ENCODE results near the gene ATRAID.
"Not testable (repeated sequence)": the region's sequence is repeated elsewhere in the genome, so short reads cannot be mapped to it uniquely, and the experiment has no call there.

ATRAID gene

GRCh38 chr2:27211943-27212625 lies at the start of gene ATRAID, which contains the start of gene SLC5A6:
Gene ATRAID, plus strand, starts transcription at chr2:27212041. Its CDS starts 328 bp downstream, at chr2:27212369.
Gene SLC5A6, minus strand, starts transcription at chr2:27212268. Its CDS starts 4,618 bp downstream, at chr2:27207650.
- DNase-seq (ENCODE audit: low spot score): peak; percentile 86

- DNase-seq (ENCODE audit: low spot score): no peak
Measured at GRCh38 chr2:27162151-27163121, 49.4 kb upstream of the ATRAID start.

GRCh38 chr2:27164960-27165763 lies 46.7 kb upstream of the ATRAID start:
- no peak for DNase-seq (ENCODE audit: low spot score)

- DNase-seq (ENCODE audit: low spot score): no peak
Measured at GRCh38 chr2:27170581-27171337, 41.1 kb upstream of the ATRAID start.

- DNase-seq (ENCODE audit: low spot score): no peak
Measured at GRCh38 chr2:27171351-27171848, 40.4 kb upstream of the ATRAID start.

GRCh38 chr2:27174638-27175037 lies 37.2 kb upstream of the ATRAID start:
- no peak for DNase-seq (ENCODE audit: low spot score)

- no peak for DNase-seq (ENCODE audit: low spot score)
Measured at GRCh38 chr2:27175330-27175729, 36.5 kb upstream of the ATRAID start.

- not testable (repeated sequence) for DNase-seq (ENCODE audit: low spot score)
Measured at GRCh38 chr2:27175781-27176180, 36.1 kb upstream of the ATRAID start.

GRCh38 chr2:27177441-27178351 lies 34.1 kb upstream of the ATRAID start:
- DNase-seq (ENCODE audit: low spot score): no peak

GRCh38 chr2:27178469-27178868 lies 33.4 kb upstream of the ATRAID start:
- no peak for DNase-seq (ENCODE audit: low spot score)

- DNase-seq (ENCODE audit: low spot score): no peak
Measured at GRCh38 chr2:27179344-27180000, 32.4 kb upstream of the ATRAID start.

GRCh38 chr2:27182346-27182745 lies 29.5 kb upstream of the ATRAID start:
- no peak for DNase-seq (ENCODE audit: low spot score)

GRCh38 chr2:27184115-27184514 lies 27.7 kb upstream of the ATRAID start:
- no peak for DNase-seq (ENCODE audit: low spot score)

- DNase-seq (ENCODE audit: low spot score): no peak
Measured at GRCh38 chr2:27185331-27186026, 26.4 kb upstream of the ATRAID start.

GRCh38 chr2:27186613-27187345 lies 25.1 kb upstream of the ATRAID start:
- no peak for DNase-seq (ENCODE audit: low spot score)

GRCh38 chr2:27189989-27190388 lies 21.9 kb upstream of the ATRAID start:
- no peak for DNase-seq (ENCODE audit: low spot score)

- peak; percentile 37 for DNase-seq (ENCODE audit: low spot score)
Measured at GRCh38 chr2:27191070-27191829, 20.6 kb upstream of the ATRAID start.

Measured in hematopoietic multipotent progenitor cell treated with erythropoietin and hydrocortisone succinate and interleukin-3 and kit ligand, for 17 days (in vitro differentiated cells).